Measurements from ENCODE around the gene ADAM22. TPM values are rescaled to one million over a fixed set of nuclear protein-coding genes. Genes with fewer than 3 reads are reported as not detected.

Gene ADAM22
- total RNA-seq, 1 experiment from 2014 or later, result 10.1 TPM

- BruUV-seq (replicated peaks), result no TSS peak
- Histone ChIP-seq H3K4me3 (ENCODE audit: low read depth, low read length) (no peak overlapping the region), H3K4me1 (no peaks in the 10 kb centered on the region), H3K27me3 (replicated peaks; ENCODE audit: control insufficient read depth, insufficient read depth, low read length) (no peaks in the 10 kb centered on the region), H3K36me3 (ENCODE audit: control insufficient read depth, insufficient read depth, low read length) (no peaks in the 10 kb centered on the region), H3K9me3 (no peaks in the 10 kb centered on the region)
- Mint-ChIP-seq H3K4me3 (ENCODE audit: unreplicated experiment) (no peak overlapping the region), H3K4me1 (ENCODE audit: low read depth, unreplicated experiment) (peaks cover 7% of the 10 kb centered on the region), H3K9me3 (ENCODE audit: unreplicated experiment) (no peaks in the 10 kb centered on the region), H3K27ac (ENCODE audit: unreplicated experiment) (no peak overlapping the region), H3K27me3 (ENCODE audit: insufficient read depth, unreplicated experiment) (no peaks in the 10 kb centered on the region), H3K36me3 (ENCODE audit: insufficient read depth, unreplicated experiment) (no peaks in the 10 kb centered on the region)
- CTCF ChIA-PET, result no interaction called here
- POLR2A ChIA-PET, result no interaction called here
- DNase-seq, result no peak
- intact Hi-C loops (cut with micrococcal nuclease; ENCODE audit: unreplicated experiment), result no loop called here
- TF ChIP-seq CTCF (IDR thresholded peaks at IDR 0.05; ENCODE audit: insufficient read depth in 1 of 2, low read depth in 1 of 2, low read length in 1 of 2, severe bottlenecking in 1 of 2, unreplicated experiment in 1 of 2), result no peak
Measured at GRCh38 chr7:88101769-88102168, 167.7 kb downstream of the ADAM22 start.

GRCh38 chr7:88102675-88103074 lies 168.6 kb downstream of the ADAM22 start:
- peaks cover 7% of the 10 kb centered on the region for H3K4me1 Mint-ChIP-seq (ENCODE audit: low read depth, unreplicated experiment)
- Histone ChIP-seq H3K4me1 (no peaks in the 10 kb centered on the region), H3K27me3 (replicated peaks; ENCODE audit: control insufficient read depth, insufficient read depth, low read length) (no peaks in the 10 kb centered on the region), H3K36me3 (ENCODE audit: control insufficient read depth, insufficient read depth, low read length) (no peaks in the 10 kb centered on the region), H3K4me3 (ENCODE audit: low read depth, low read length) (no peak overlapping the region), H3K9me3 (no peaks in the 10 kb centered on the region)
- BruUV-seq (replicated peaks), result no TSS peak
- no peaks in the 10 kb centered on the region for H3K36me3 Mint-ChIP-seq (ENCODE audit: insufficient read depth, unreplicated experiment)
- H3K4me3 Mint-ChIP-seq (ENCODE audit: unreplicated experiment), result no peak overlapping the region
- no peak for TF ChIP-seq CTCF (IDR thresholded peaks at IDR 0.05; ENCODE audit: insufficient read depth in 1 of 2, low read depth in 1 of 2, low read length in 1 of 2, severe bottlenecking in 1 of 2, unreplicated experiment in 1 of 2)
- intact Hi-C loops (cut with micrococcal nuclease; ENCODE audit: unreplicated experiment), result no loop called here
- H3K27ac Mint-ChIP-seq (ENCODE audit: unreplicated experiment), result no peak overlapping the region
- no peak for DNase-seq
- no peaks in the 10 kb centered on the region for H3K9me3 Mint-ChIP-seq (ENCODE audit: unreplicated experiment)
- CTCF ChIA-PET, result no interaction called here
- POLR2A ChIA-PET, result no interaction called here
- no peaks in the 10 kb centered on the region for H3K27me3 Mint-ChIP-seq (ENCODE audit: insufficient read depth, unreplicated experiment)

GRCh38 chr7:88104732-88105131 lies 170.7 kb downstream of the ADAM22 start:
- intact Hi-C loops (cut with micrococcal nuclease; ENCODE audit: unreplicated experiment), result no loop called here
- Mint-ChIP-seq H3K27me3 (ENCODE audit: insufficient read depth, unreplicated experiment) (no peaks in the 10 kb centered on the region), H3K4me3 (ENCODE audit: unreplicated experiment) (no peak overlapping the region), H3K27ac (ENCODE audit: unreplicated experiment) (no peak overlapping the region), H3K36me3 (ENCODE audit: insufficient read depth, unreplicated experiment) (no peaks in the 10 kb centered on the region), H3K4me1 (ENCODE audit: low read depth, unreplicated experiment) (peaks cover 7% of the 10 kb centered on the region), H3K9me3 (ENCODE audit: unreplicated experiment) (no peaks in the 10 kb centered on the region)
- no peaks in the 10 kb centered on the region for H3K9me3 ChIP-seq
- no peaks in the 10 kb centered on the region for H3K36me3 ChIP-seq (ENCODE audit: control insufficient read depth, insufficient read depth, low read length)
- TF ChIP-seq CTCF (IDR thresholded peaks at IDR 0.05; ENCODE audit: insufficient read depth in 1 of 2, low read depth in 1 of 2, low read length in 1 of 2, severe bottlenecking in 1 of 2, unreplicated experiment in 1 of 2), result no peak
- ChIA-PET POLR2A (no interaction called here), CTCF (no interaction called here)
- DNase-seq, result no peak
- no peaks in the 10 kb centered on the region for H3K4me1 ChIP-seq
- no peak overlapping the region for H3K4me3 ChIP-seq (ENCODE audit: low read depth, low read length)
- H3K27me3 ChIP-seq (replicated peaks; ENCODE audit: control insufficient read depth, insufficient read depth, low read length), result no peaks in the 10 kb centered on the region
- no TSS peak for BruUV-seq (replicated peaks)

Measured in Caco-2 (cell line).